H9 (cell line): ENCODE results near the gene PLPP1. TPM values are rescaled to one million over a fixed set of nuclear protein-coding genes. Genes with fewer than 3 reads are reported as not detected.

Experiments
- DNase-seq: peaks from one replicate; pipeline ENCODE4 v3.0.0-alpha.2; 2017
- H2AFZ ChIP-seq: one replicate; pipeline ENCODE4 v1.6.1; 2013; ENCODE audit warnings: mild to moderate bottlenecking, low read length, control low read depth, moderate library complexity
- H2AK5ac ChIP-seq: 2 replicates; pipeline ENCODE4 v1.6.1; 2013; ENCODE audit warnings: low read length, control low read depth, mixed read lengths; ENCODE audit not compliant: insufficient read length
- H2BK120ac ChIP-seq: one replicate; pipeline ENCODE4 v1.6.1; 2013; ENCODE audit warnings: low read depth, mild to moderate bottlenecking, low read length, control low read depth, inconsistent platforms; ENCODE audit not compliant: poor library complexity, severe bottlenecking
- H2BK12ac ChIP-seq: 2 replicates; pipeline ENCODE4 v1.6.1; 2013; ENCODE audit warnings: low read length, control low read depth, mixed read lengths, low read depth; ENCODE audit not compliant: insufficient read length
- H2BK15ac ChIP-seq: 2 replicates; pipeline ENCODE4 v1.6.1; 2013; ENCODE audit warnings: low read depth, low read length, control low read depth
- H2BK20ac ChIP-seq: one replicate; pipeline ENCODE4 v1.6.1; 2013; ENCODE audit warnings: low read depth, mild to moderate bottlenecking, low read length, control low read depth, inconsistent platforms; ENCODE audit not compliant: poor library complexity, severe bottlenecking
- H2BK5ac ChIP-seq: 2 replicates; pipeline ENCODE4 v1.6.1; 2013; ENCODE audit warnings: low read length, control low read depth, mixed read lengths; ENCODE audit not compliant: insufficient read length
- H3K14ac ChIP-seq: 2 replicates; pipeline ENCODE4 v1.6.1; 2013; ENCODE audit warnings: low read length, control low read depth; ENCODE audit not compliant: insufficient read depth
- H3K18ac ChIP-seq: 2 replicates; pipeline ENCODE4 v1.6.1; 2013; ENCODE audit warnings: low read depth, mild to moderate bottlenecking, mixed read lengths, low read length, control low read depth; ENCODE audit not compliant: insufficient read length
- H3K23ac ChIP-seq: 2 replicates; pipeline ENCODE4 v1.6.1; 2013; ENCODE audit warnings: low read length, control low read depth, mixed read lengths, low read depth; ENCODE audit not compliant: insufficient read length
- H3K23me2 ChIP-seq: 2 replicates; pipeline ENCODE4 v1.6.1; 2013; ENCODE audit warnings: low read depth, mild to moderate bottlenecking, mixed read lengths, low read length, control low read depth; ENCODE audit not compliant: insufficient read length, poor library complexity, severe bottlenecking
- H3K27ac ChIP-seq: 2 replicates; pipeline ENCODE4 v1.5.1; 2013; ENCODE audit warnings: low read length, control low read depth, mixed read lengths, low read depth; ENCODE audit not compliant: insufficient read length
- H3K27me3 ChIP-seq: 2 replicates; pipeline ENCODE4 v1.6.1; 2013; ENCODE audit warnings: low read length, control low read depth, inconsistent platforms; ENCODE audit not compliant: insufficient read depth
- H3K4ac ChIP-seq: 2 replicates; pipeline ENCODE4 v1.6.1; 2013; ENCODE audit warnings: low read depth, mild to moderate bottlenecking, control low read depth, inconsistent platforms, low read length, moderate library complexity
- H3K4me1 ChIP-seq: 2 replicates; pipeline ENCODE4 v1.6.1; 2013; ENCODE audit warnings: low read length, control low read depth, inconsistent platforms; ENCODE audit not compliant: insufficient read depth
- H3K4me2 ChIP-seq: 2 replicates; pipeline ENCODE4 v1.6.1; 2013; ENCODE audit warnings: low read length, control low read depth, mixed read lengths; ENCODE audit not compliant: insufficient read length, insufficient read depth
- H3K56ac ChIP-seq: 2 replicates; pipeline ENCODE4 v1.6.1; 2013; ENCODE audit warnings: low read depth, mild to moderate bottlenecking, mixed read lengths, low read length, control low read depth; ENCODE audit not compliant: insufficient read length
- H3K79me1 ChIP-seq: 2 replicates; pipeline ENCODE4 v1.6.1; 2013; ENCODE audit warnings: low read depth, mild to moderate bottlenecking, moderate library complexity, low read length, control low read depth, inconsistent platforms; ENCODE audit not compliant: insufficient read depth, poor library complexity, severe bottlenecking
- H3K79me2 ChIP-seq: 2 replicates; pipeline ENCODE4 v1.6.1; 2013; ENCODE audit warnings: low read length, control low read depth, inconsistent platforms; ENCODE audit not compliant: insufficient read depth
- H3K9ac ChIP-seq: 2 replicates; pipeline ENCODE4 v1.6.1; 2013; ENCODE audit warnings: low read length, control low read depth, mixed read lengths; ENCODE audit not compliant: insufficient read length; ENCODE audit errors: extremely low read depth
- H3K9me3 ChIP-seq: one replicate; pipeline ENCODE4 v1.6.1; 2013; ENCODE audit warnings: low read depth, low read length, inconsistent platforms; ENCODE audit not compliant: control insufficient read depth
- H3T11ph ChIP-seq: one replicate; pipeline ENCODE4 v1.6.1; 2013; ENCODE audit warnings: mild to moderate bottlenecking, low read length, control low read depth, inconsistent platforms
- H4K20me1 ChIP-seq: one replicate; pipeline ENCODE4 v1.6.1; 2013; ENCODE audit not compliant: control insufficient read depth, insufficient read length, insufficient read depth
- H4K5ac ChIP-seq: 2 replicates; pipeline ENCODE4 v1.6.1; 2013; ENCODE audit warnings: low read depth, mild to moderate bottlenecking, mixed read lengths, low read length, control low read depth; ENCODE audit not compliant: insufficient read length
- H4K8ac ChIP-seq: replicated peaks from 2 replicates; pipeline ENCODE4 v1.6.1; 2013; ENCODE audit warnings: low read length, control low read depth, mixed read lengths, low read depth; ENCODE audit not compliant: insufficient read length
- H4K91ac ChIP-seq: 2 replicates; pipeline ENCODE4 v1.6.1; 2013; ENCODE audit warnings: low read depth, mild to moderate bottlenecking, moderate library complexity, mixed read lengths, low read length, control low read depth; ENCODE audit not compliant: insufficient read length
- H3K27ac Mint-ChIP-seq, 3 experiments: 2 replicates in 2 of 3; 3 replicates in 1 of 3; pipeline ENCODE4 v1.8.0; 2020 to 2021; ENCODE audit warnings: mixed read lengths in 3 of 3, mild to moderate bottlenecking in 1 of 3, moderate library complexity in 1 of 3
- H3K27me3 Mint-ChIP-seq: 2 replicates; pipeline ENCODE4 v1.8.0; 2021; ENCODE audit warnings: low read depth, mild to moderate bottlenecking, moderate library complexity, mixed read lengths
- H3K36me3 Mint-ChIP-seq, 3 experiments: 2 replicates in 2 of 3; 3 replicates in 1 of 3; pipeline ENCODE4 v1.8.0; 2020 to 2021; ENCODE audit warnings: low read depth in 3 of 3, mixed read lengths in 3 of 3; ENCODE audit not compliant: insufficient read depth in 1 of 3
- H3K4me1 Mint-ChIP-seq, 2 experiments: 2 replicates each; pipeline ENCODE4 v1.8.0; 2020; ENCODE audit warnings: mixed read lengths in 2 of 2
- H3K4me3 Mint-ChIP-seq, 2 experiments: 2 replicates in 1 of 2; 3 replicates in 1 of 2; pipeline ENCODE4 v1.8.0; 2020 to 2021; ENCODE audit warnings: mild to moderate bottlenecking in 2 of 2, mixed read lengths in 2 of 2, moderate library complexity in 1 of 2
- H3K9me3 Mint-ChIP-seq, 2 experiments: 2 replicates in 1 of 2; 3 replicates in 1 of 2; pipeline ENCODE4 v1.8.0; 2020; ENCODE audit warnings: mild to moderate bottlenecking in 2 of 2, mixed read lengths in 2 of 2, moderate library complexity in 1 of 2
- CTCF ChIP-seq: fragments of 200-600 bp; sonication (generic); conservative IDR thresholded peaks from 3 replicates; pipeline ENCODE4 v1.8.0; 2021; ENCODE audit warnings: antibody characterized with exemption, mild to moderate bottlenecking
- total RNA-seq: library from RNA; stranded (reverse); gene quantifications from 2 replicates; pipeline ENCODE4 v1.2.1, GENCODE V29; 2021

PLPP1 gene
- total RNA-seq, 1 experiment from 2014 or later: 85.9 TPM

- Histone ChIP-seq H2BK20ac (no peak overlapping the region), H2BK5ac (no peak overlapping the region), H3K9ac (no peak overlapping the region), H3K9me3 (no peaks in the 10 kb centered on the region), H3K27me3 (no peaks in the 10 kb centered on the region), H3K18ac (no peak overlapping the region), H3K23me2 (no peaks in the 10 kb centered on the region), H4K5ac (no peak overlapping the region), H3K4me1 (no peaks in the 10 kb centered on the region), H2AFZ (no peak overlapping the region), H2BK15ac (no peak overlapping the region), H3K79me1 (peaks cover 4% of the 10 kb centered on the region), H2BK120ac (no peak overlapping the region), H4K91ac (no peak overlapping the region), H3K14ac (no peak overlapping the region), H3K4ac (no peak overlapping the region), H2AK5ac (no peak overlapping the region), H3K23ac (no peak overlapping the region), H3K79me2 (peaks cover 4% of the 10 kb centered on the region; the same call in 1 of the 2 replicates), H3T11ph (no peak overlapping the region), H2BK12ac (no peak overlapping the region), H3K56ac (no peak overlapping the region), H3K27ac (no peak overlapping the region), H4K8ac (no peak overlapping the region), H4K20me1 (no peaks in the 10 kb centered on the region), H3K4me2 (no peak overlapping the region)
- Mint-ChIP-seq H3K4me1 (peaks cover 35 to 36% of the 10 kb centered on the region in 2 experiments), H3K9me3 (no peaks in the 10 kb centered on the region), H3K4me3 (no peak overlapping the region), H3K27ac (no peak overlapping the region; a peak in 1 of 7 replicates), H3K27me3 (no peaks in the 10 kb centered on the region), H3K36me3 (no peaks in the 10 kb centered on the region)
- no peak for TF ChIP-seq CTCF
- no peak for DNase-seq
Observed at GRCh38 chr5:55510523-55510880, 24.3 kb downstream of the PLPP1 start.
